ENCODE results near the gene FUT3.

GRCh38 chr19:5831159-5831558 lies 20.1 kb downstream of the FUT3 start:
- TF ChIP-seq USF2 (IDR thresholded peaks at IDR 0.05; ENCODE audit: low read length) (no peak), FOSL1 (IDR thresholded peaks at IDR 0.05; ENCODE audit: insufficient read depth, low read depth, low read length) (no peak), CEBPB (IDR thresholded peaks at IDR 0.05; ENCODE audit: low read depth, low read length) (no peak)

Measured in H1 (cell line).